CD4-positive, alpha-beta T cell treated with Interferon gamma for 1 hour (primary cell): ENCODE results near the gene CIT.
"Not testable (repeated sequence)": the region's sequence is repeated elsewhere in the genome, so short reads cannot be mapped to it uniquely, and the experiment has no call there.

Experiments
- DNase-seq: peaks from one replicate; pipeline ENCODE4 v3.0.0-alpha.2; 2020

Gene CIT

DNA sequence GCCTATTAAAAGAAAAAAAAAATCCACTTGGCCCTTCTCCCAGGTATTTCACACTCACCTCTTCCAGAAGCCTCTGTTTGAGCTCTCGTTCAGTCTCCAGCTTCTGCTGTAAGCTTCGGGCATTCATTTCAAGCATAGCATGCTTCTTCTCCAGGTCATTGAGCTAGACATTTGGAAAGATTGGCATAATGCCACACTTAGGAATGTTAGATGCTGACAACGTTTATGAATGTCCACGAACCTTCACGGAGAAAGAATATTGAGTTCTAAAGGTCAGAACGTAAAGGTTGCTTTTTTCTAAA is 148.7 kb downstream of the CIT start:
- no peak for DNase-seq

DNA sequence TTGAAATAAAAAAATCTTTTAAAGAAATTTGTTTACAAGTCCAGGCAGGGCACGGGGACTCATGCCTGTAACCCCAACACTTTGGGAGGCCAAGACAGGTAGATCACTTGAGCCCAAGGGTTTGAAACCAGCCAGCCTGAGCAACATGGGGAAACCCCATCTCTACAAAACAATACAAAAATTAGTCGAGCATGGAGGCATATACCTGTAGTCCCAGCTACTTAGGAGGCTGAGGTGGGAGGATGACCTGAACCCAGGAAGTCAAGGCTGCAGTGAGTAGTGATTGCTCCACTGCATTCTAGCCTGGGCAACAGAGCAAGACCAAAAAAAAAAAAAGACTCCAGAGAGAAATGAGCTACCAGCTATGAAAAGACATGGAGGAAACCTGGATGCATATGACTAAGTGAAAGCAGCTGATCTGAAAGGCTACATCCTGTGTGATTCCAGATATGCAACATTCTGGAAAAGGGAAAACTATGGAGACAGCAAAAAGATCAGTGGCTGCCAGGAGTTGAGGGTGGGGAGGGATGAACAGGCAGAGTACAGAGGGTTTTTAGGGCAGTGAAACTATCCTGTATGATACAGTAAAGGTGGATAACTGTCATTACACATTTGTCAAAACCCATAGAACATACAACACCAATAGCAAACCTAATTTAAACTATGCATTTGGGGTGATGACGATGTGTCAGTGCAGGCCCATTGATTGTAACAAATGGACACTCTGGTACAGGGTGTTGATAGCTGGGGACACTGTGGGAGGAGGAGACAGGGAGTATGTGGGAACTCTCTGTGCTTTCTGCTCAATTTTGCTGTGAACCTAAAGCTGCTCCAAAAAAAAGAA is 149.3 kb downstream of the CIT start:
- no peak for DNase-seq

DNA sequence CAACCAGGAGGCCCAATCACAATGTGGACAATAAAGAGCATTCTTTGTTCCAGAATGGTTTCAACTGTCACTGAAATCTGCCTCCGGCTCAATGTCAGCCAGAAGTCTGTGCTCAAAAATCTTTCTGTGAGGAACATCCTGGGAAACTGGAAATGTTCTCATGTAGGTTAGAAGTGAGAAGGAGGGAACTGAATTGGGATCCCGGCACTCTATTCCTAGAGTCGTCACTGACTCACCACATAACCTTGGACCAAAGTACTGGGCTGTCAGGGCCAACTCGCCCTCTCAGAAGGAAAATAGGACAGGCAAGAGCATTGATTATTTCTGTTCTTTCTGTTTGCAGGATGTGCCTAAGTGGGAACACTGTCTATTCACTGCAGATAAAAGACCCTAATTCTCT is 151.6 kb downstream of the CIT start:
- no peak for DNase-seq

DNA sequence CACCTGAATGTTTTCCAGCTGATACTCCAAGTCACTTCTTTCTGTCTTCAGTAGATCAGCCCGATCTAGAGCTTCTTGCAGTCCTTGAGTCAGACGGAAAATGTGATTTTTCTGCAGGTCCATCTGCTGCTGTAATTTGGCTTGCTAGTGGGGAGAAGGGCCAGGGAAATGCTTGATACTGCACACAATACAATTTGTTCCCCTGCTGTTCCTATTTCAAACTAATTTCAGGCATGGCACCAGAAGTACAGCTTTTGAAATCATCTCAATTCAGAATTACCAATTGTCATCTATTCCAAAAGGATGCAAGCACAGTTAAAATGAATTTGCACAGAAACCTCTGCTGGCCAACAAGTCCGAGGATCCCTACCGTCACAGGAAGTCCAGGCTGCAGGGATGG is 155.8 kb downstream of the CIT start:
- no peak for DNase-seq

DNA sequence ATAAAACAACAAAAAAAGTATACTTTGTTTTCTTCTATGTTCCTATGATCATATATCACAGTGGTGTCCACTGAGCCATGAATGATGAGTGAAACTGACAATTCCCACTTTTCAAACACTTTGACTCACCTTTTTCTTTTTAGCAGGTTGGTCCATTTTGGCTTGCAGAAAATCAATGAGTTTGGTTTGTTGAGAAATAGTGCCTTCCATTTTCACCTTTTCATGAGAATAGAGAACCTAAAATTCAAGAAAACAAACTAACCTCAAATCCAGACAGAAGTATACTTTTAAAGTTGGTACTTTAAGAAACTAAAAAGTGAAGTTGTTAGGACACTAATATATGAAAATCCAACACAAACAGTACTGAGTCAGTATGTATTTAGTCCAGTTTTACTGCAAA is 156.8 kb downstream of the CIT start:
- DNase-seq, result no peak

DNA sequence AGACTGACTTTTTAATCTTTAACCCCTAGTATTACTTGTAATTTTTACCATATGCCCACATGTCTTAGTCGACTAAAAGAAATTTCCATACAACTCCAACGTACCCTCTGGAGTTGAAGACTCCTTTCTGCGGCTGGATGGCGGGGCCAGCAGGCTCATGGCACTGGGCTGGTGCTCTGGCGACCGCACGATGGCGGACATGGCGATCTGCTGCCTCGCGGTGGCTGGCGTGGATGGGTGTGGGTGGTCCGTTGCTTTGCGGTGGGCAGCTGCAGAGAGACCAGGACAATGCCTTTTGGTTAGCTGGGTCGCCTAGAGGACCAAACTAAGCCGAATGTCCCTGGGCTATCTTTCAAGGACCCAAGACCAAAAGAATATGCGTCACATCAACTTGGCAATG is 159.0 kb downstream of the CIT start:
- no peak for DNase-seq

DNA sequence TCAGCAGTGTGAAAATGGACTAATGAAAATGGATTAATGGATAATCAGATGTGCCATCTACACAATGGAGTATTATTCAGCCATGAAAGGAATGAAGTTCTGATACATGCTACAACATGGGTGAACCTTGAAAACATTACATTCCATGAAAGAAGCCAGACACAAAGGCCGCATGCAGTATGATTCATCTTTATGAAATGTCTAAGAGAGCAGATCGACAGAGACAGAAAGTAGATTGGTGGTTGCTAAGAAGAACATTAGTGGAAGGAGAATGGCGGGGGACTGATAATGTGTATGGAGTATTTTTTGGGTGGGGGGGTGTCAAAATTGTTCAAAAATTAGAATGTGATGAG is 161.9 kb downstream of the CIT start:
- DNase-seq, result no peak

DNA sequence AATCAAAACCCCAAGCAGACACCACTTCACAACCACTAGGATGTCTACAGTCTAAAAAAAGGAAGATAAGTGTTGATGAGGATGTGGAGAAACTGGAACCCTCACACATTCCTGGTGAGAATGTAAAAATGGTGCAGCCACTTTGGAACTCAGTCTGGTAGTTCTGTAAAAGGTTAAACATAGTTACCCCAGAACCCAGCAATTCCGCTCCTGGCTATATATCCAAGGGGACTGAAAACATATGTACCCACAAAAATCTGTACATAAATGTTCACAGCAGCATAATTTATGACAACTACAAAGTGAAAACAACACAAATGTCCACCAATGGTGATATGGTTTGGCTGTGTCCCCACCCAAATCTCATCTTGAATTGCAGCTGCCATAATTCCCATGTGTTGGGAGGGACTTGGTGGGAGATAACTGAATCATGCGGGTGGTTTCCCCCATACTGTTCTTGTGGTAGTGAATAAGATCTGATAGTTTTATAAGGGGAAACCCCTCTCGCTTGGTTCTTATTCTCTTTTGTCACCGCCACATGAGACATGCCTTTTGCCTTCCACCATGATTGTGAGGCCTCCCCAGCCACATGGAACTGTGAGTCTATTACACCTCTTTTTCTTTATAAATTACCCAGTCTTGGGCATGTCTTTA is 162.4 kb downstream of the CIT start:
- no peak for DNase-seq

DNA sequence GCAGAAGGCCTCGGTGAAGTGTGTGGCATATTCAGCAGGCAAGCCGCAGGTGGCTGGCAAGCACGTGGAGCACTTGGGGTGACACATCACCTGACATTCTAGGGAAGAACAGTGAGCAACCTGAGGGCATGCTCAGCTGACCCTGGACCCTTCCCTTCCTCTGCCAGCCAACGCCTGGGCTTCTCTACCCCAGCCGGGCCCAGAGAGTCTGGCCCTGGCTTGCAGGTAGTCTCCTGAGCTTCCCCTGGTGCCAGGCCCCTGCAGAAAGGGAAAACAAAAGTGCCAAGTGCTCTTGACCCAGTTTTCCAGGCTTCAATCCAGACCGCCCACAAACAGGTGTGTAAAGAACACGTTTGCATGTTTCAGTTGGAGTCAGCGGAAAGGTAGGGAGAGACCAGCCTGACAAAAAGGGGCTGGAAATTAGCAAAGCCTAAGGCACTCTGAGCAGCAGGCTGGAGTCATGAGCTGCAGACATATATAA is 163.5 kb downstream of the CIT start:
- DNase-seq, result no peak

DNA sequence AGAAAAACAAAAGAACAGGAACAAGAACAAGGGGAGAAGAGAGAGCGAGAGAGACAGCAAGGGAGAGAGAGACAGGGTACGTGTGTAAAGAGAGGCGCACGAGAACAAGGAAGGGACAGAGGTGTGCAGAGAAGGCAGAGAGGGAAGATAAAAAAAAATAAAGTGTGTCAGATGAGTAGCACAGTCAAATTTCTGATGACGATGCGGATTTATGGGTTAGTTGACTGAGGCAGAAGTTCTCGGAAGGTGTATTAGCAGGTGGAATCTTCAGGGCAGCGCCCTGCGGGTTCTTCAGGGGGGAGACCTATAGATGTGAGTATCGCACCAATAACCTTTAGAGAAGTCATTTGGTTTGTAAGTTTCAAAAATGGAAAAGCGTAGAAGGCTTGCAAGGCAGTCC is 164.4 kb downstream of the CIT start:
- no peak for DNase-seq

DNA sequence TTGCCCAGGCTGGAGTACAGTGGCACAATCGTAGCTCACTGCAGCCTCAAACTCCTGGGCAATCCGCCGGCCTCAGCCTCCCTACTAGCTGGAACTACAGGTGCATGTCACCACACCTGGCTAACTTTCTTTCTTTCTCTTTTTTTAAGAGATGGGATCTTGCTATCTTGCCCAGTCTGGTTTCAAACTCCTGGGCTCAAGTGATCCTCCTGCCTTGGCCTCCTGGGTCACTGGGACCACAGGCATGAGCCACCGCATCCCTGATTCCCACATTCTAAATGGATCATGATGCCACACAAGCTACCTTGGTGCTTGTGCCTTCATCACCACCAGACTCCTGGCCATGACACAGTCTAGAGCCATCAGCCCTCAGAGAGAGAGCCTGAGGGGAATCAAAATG is 165.4 kb downstream of the CIT start:
- no peak for DNase-seq

DNA sequence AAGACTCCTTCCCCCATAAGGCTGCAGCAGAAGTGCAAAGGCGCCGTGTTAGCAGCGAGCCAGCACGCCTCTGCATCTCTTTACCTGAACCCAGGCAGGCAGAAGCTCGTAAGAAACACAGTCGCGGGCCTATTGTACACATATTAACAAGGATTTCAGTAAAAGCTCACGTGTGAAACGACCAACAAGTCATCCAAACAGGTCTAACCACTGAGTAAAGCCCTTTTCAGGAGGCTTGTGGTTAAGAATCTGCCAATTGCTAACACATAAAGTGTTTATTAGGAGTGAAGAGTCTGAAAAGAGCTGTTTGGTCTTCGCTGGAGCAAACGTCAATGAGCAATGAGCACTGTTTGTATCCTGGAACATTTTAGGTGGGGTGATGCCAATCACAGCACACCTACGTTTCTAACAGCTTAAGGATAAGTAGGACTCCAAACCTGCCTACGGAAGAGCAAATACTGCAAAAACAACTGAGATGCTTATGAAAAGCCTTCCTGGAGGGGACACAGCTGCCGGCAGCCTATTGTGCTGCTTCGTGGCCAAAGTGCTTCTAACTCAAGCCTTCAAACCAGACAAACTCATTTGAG is 166.1 kb downstream of the CIT start:
- DNase-seq, result no peak

DNA sequence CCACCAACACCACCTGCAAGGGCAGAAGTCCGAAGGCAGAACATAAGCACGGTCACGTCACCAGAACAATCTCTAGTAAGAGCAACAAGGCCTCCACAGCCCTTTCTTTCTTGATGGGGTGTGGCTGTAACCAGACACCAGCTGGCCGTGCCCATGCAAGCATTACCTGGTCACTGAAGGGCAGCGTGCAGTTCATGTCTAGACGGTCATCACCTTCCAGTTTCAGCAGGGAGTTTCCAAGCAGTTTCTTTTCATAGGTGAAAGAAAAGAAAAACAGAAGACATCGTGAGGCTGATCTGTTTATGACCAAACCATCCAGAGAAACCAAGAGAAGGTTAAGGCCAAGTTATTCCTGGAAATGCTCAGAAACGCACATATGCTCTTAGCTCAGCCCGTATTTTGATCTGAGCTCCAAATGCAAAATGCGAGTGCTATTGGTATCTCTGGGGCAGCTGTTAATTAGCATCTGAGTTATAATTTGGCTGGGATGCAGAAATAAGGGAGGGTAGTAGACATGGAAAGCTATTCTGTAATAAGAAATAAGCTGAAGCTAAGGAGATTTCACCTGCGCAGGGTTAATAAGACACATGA is 166.7 kb downstream of the CIT start:
- no peak for DNase-seq

DNA sequence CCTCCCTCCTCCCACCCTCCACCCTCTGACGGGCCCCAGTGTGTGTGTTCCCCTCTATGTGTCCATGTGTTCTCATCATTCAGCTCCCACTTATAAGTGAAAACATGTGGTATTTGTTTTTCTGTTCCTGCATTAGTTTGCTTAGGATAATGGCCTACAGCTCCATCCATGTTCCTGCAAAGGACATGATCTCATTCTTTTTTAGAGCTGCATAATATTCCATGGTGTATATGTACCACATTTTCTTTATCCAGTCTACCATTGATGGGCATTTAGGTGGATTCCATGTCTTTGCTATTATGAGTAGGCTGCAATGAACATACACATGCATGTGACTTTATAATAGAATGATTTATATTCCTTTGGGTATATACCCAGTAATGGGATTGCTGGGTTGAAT is 170.7 kb downstream of the CIT start:
- DNase-seq, result not testable (repeated sequence)

DNA sequence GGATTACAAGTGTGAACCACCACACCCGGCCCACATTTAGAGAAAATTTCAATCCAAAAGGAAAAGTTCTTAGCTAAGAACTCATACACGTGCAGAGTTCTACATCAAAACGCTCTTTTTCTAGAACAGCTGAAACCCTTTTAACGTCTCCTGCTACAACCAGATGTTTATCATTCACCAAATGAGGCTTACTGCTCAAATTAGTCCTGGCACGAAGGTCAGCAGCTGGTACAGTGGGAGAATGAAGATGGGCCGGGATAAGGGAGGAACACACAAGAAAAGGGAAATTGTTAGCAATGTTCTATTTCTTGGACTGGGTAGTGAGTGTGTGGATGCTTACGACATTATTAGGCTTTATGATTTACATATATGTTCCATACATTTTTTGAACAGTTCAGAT is 171.9 kb downstream of the CIT start:
- DNase-seq, result no peak

DNA sequence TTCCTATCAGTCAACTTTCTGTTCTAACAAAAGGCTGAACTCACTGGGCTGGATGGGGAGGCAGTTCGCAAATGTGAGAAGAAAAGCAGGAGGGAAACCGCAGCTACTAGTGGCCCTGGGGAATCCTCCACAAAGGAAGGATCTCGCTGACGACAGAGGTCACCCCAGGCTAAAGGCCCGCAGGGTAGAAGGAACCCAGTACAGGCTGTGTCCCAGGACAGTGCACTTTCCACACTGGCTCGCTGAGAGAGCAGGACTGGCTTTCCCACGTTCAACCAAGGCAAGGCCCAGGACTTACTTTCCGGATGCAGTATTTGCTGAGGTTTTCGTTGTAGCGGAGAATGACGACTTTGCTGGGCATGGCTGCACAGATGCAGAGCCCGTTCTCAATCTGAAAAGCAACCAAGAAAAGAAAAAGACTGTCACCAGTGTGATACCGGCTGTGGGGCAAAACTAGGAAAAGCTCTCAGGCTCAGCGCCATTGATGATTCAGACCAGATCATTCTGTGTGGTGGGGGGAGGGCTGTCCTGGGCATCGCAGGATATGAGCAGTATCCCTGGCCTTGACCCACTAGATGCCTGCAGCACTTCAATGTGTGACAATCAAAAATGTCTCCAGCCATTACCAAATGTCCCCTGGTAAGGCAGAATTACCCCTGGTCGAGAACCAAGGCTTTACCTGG is 172.9 kb downstream of the CIT start:
- no peak for DNase-seq

DNA sequence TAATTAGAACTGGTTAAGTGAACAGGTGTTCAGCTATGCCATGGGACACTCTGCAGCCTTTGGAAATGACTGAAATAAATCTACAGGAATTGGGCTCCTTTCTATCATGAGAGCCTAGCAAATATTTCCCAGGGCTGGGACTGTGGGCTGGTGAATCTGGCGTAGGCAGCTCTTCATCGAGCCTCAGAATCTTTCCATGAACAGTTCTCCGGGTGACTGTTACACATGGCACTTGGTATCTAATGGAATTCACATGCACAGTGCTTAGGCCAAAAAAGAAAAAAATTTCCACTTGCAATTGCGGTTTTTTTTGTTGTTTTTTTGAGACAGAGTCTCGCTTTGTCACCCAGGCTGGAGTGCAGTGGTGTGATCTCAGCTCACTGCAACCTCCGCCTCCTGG is 177.0 kb downstream of the CIT start:
- DNase-seq, result no peak

DNA sequence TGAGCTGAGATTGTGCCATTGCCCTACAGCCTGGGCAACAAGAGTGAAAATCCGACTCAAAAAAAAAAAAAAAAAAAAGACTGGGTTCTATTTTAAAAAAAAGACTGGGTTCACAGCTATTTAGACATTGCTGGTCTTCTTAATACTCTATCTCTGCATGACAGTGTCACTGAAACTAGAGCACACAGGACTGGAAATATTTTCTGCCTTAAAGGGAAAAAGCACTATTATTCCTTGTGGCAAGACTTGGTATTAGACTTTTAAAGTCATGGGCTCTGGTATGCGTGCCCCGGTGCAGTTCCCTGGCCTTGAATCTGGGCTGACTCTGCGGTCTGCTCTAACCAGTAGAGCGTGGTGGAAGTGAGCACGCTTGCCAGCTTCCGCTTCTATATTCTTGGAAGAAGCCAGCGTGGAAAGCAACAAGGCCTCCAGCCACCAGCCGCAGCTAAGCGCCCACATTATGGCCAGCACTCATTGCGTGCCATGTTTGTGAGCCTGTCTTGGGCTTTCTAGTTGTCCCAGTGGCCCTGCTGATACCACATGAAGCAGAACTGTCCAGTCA is 177.8 kb downstream of the CIT start:
- DNase-seq, result no peak

DNA sequence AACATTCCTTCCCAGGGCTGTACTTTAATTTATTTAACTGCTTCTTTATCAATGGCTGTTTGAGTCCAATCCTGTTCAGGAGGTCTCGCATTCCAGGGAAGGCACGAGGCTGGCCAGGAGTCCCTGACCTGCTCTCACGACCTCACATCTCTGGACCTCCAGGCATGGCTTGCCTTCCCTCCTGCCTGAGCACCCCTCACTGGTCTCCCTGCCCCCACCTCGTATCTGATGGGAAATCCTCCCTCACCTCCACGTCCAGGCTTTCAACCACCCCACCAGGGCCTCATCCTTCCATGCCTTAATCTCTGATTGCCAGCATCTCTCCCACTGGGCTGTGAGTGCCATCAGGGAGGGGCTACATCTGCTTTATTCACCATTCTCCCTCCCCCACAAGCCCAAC is 180.2 kb downstream of the CIT start:
- no peak for DNase-seq

DNA sequence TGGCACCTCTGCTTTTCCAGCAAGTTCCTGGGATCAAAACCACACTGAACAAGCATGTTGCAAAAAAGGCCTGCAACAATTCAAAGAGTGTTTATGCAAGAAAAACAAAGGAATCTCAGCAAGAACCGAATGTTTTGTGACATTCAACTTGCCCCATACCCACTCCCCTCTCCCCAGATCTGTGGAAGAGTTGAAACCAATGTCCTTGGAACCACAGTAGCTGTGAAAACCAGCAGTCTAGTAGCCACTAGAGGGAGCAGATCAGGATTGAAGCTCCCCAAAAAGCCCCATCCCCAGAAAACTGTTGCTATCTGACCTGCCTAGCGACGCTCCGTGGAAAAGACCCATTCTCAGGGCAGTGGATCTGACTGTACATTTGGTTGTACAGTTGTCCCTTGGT is 182.1 kb downstream of the CIT start:
- DNase-seq, result no peak

DNA sequence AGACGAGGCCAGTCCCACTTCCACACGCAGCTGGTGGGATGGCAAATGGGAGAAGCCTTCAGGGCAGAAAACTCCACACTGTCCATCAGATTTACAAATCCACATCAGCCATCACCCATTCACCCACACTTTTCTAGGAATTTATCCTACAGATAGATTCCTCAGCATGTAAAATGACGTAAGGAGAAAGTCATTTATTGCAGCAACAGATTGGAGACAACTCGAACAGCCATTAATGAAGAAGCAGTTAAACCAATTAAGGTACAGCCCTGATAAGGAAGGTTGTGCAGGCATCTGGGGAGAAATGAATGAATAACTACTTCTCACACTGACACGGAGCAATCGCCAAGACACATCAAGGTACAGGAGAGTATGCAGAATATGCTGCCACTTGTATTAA is 183.0 kb downstream of the CIT start:
- DNase-seq, result no peak

DNA sequence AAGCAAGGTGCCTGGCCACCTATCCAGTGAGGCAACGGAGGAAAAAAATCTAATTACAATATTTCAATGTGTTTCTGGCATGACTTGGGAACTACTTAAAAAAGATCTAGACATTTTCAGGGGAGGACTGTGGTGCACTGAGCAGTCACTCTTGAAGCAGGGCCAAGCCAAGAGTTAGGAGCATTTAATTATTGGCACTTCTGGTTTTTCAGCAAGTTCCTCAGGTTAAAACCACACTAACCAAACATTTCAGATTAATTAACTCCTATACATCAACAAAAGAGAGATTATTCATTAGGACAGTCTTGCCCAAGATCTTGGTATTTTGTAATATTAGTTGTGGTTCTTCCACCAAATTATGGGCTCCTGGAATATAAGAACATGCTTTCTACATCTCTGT is 183.6 kb downstream of the CIT start:
- DNase-seq, result no peak

DNA sequence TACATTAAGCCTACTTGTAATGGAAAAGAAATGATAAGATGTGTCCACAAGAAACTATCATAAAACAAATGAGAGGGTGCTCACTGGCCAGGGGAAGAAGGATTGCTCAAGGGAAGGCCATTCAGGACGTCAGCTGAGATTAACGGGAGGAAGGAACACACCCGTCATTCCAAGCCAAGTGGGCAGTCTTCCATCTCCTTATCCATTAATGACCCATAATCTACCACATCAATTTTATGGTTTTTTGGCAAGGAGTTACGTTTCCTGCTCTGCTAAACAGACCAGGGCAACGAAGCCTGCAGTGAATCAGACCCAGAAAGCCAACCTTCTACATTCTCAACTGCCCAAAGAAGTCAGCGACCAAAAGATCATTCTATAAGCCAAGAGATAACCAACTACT is 184.1 kb downstream of the CIT start:
- DNase-seq, result no peak
